GM19324 (cell line): ENCODE data around the gene EPHA5.

Experiments
- ATAC-seq: cut with Tn5 transposase; IDR thresholded peaks from one replicate; pipeline ENCODE4 v1.9.1; 2021; ENCODE audit warnings: mild to moderate bottlenecking, moderate library complexity; ENCODE audit not compliant: unreplicated experiment, low FRiP score

EPHA5 gene

GRCh38 chr4:65508168-65508567 lies 162.1 kb downstream of the EPHA5 start:
- ATAC-seq: no peak

- ATAC-seq: no peak
Observed at GRCh38 chr4:65502131-65502701, 168.1 kb downstream of the EPHA5 start.

- no peak for ATAC-seq
Observed at GRCh38 chr4:65498606-65499005, 171.7 kb downstream of the EPHA5 start.

GRCh38 chr4:65495439-65495838 lies 174.8 kb downstream of the EPHA5 start:
- ATAC-seq: no peak

GRCh38 chr4:65482410-65482809 lies 187.9 kb downstream of the EPHA5 start:
- no peak for ATAC-seq

GRCh38 chr4:65472531-65472930 lies 197.8 kb downstream of the EPHA5 start:
- ATAC-seq: no peak

GRCh38 chr4:65467068-65467680 lies 203.1 kb downstream of the EPHA5 start:
- ATAC-seq: no peak

GRCh38 chr4:65461781-65462180 lies 208.5 kb downstream of the EPHA5 start:
- ATAC-seq: no peak

GRCh38 chr4:65457011-65457410 lies 213.3 kb downstream of the EPHA5 start:
- no peak for ATAC-seq

- no peak for ATAC-seq
Observed at GRCh38 chr4:65456579-65456978, 213.7 kb downstream of the EPHA5 start.

GRCh38 chr4:65453398-65453797 lies 216.9 kb downstream of the EPHA5 start:
- no peak for ATAC-seq

GRCh38 chr4:65450899-65451298 lies 219.4 kb downstream of the EPHA5 start:
- no peak for ATAC-seq

- ATAC-seq: no peak
Observed at GRCh38 chr4:65437102-65437501, 233.2 kb downstream of the EPHA5 start.

- no peak for ATAC-seq
Observed at GRCh38 chr4:65422109-65422508, 248.2 kb downstream of the EPHA5 start.

- no peak for ATAC-seq
Observed at GRCh38 chr4:65420036-65420435, 250.3 kb downstream of the EPHA5 start.

GRCh38 chr4:65416891-65417290 lies 253.4 kb downstream of the EPHA5 start:
- ATAC-seq: no peak

- no peak for ATAC-seq
Observed at GRCh38 chr4:65407483-65407882, 262.8 kb downstream of the EPHA5 start.

- ATAC-seq: no peak
Observed at GRCh38 chr4:65401083-65401482, 269.2 kb downstream of the EPHA5 start.

GRCh38 chr4:65399084-65399483 lies 271.2 kb downstream of the EPHA5 start:
- ATAC-seq: no peak

- ATAC-seq: no peak
Observed at GRCh38 chr4:65393078-65393477, 277.2 kb downstream of the EPHA5 start.

- no peak for ATAC-seq
Observed at GRCh38 chr4:65392488-65392887, 277.8 kb downstream of the EPHA5 start.

GRCh38 chr4:65391814-65392213 lies 278.5 kb downstream of the EPHA5 start:
- no peak for ATAC-seq

GRCh38 chr4:65391382-65391781 lies 278.9 kb downstream of the EPHA5 start:
- ATAC-seq: no peak
